22Rv1 (cell line): ENCODE data around the gene SUFU.

Experiments
- ZFX ChIP-seq: fragments of 450-650 bp; IDR thresholded peaks from 2 replicates; pipeline ENCODE4 v1.6.1; 2017; ENCODE audit warnings: antibody characterized with exemption, borderline replicate concordance
- TF ChIP-seq, protein P1 (sequence below): fragments of 450-650 bp; IDR thresholded peaks from 2 replicates; pipeline ENCODE4 v1.5.1; 2017; ENCODE audit warnings: mild to moderate bottlenecking

DNA sequence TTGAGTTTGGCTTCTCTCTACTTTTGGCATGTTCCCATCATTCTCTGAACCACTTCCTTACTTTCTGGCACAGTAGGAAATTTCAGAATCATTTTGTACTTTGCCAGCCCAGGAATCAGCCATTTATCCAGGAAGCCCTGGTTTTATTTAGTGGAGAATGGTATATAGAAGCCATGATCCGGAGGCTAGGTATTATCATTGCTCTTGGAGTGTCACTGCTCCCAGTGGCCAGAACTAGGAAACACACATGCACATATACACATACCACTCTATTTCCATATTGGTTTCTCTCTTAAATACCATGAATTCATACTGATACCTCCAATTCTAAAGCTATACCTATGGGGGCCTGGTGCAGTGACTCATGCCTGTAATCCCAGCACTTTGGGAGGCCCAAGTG lies 36.3 kb downstream of the SUFU start:
- TF ChIP-seq, protein P1, sequence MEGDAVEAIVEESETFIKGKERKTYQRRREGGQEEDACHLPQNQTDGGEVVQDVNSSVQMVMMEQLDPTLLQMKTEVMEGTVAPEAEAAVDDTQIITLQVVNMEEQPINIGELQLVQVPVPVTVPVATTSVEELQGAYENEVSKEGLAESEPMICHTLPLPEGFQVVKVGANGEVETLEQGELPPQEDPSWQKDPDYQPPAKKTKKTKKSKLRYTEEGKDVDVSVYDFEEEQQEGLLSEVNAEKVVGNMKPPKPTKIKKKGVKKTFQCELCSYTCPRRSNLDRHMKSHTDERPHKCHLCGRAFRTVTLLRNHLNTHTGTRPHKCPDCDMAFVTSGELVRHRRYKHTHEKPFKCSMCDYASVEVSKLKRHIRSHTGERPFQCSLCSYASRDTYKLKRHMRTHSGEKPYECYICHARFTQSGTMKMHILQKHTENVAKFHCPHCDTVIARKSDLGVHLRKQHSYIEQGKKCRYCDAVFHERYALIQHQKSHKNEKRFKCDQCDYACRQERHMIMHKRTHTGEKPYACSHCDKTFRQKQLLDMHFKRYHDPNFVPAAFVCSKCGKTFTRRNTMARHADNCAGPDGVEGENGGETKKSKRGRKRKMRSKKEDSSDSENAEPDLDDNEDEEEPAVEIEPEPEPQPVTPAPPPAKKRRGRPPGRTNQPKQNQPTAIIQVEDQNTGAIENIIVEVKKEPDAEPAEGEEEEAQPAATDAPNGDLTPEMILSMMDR, result peak; percentile 67
- no peak for TF ChIP-seq ZFX
